ENCODE results near the gene GPR18. TPM values are rescaled to one million over a fixed set of nuclear protein-coding genes. Genes with fewer than 3 reads are reported as not detected.

Gene GPR18
- total and polyA plus RNA-seq, 9 of the 15 experiments (the other 6 are each of a cell fraction or from before 2014, with no cell fraction given), result 0.75 TPM; not detected in 8

- CTCF ChIA-PET (ENCODE audit: low intra/inter-chr PET ratio), result no interaction called here
- H3K4me2 ChIP-seq (ENCODE audit: insufficient read depth, low read length), result no peak overlapping the region
- H3K36me3 ChIP-seq (ENCODE audit: control insufficient read depth, insufficient read depth, low read length), result peaks cover 33% of the 10 kb centered on the region; the same call in 2 of the 3 replicates
- no peak overlapping the region for H2AFZ ChIP-seq (ENCODE audit: low read depth, low read length)
- no peak for DNase-seq (ENCODE audit: extremely low read depth in 1 of 4, low spot score in 3 of 4)
- FAIRE-seq, result no peak
- 91% methylated on average over 14 of the region's 14 CpGs for WGBS (ENCODE audit: insufficient coverage, low coverage, missing lambda C conversion rate)
- H3K27ac ChIP-seq (ENCODE audit: extremely low read depth, low read depth, low read length), result no peak overlapping the region
- H4K20me1 ChIP-seq (replicated peaks; ENCODE audit: control insufficient read depth, insufficient read depth, low read length), result no peaks in the 10 kb centered on the region
- TF ChIP-seq ZNF41 (CRISPR knock-in tag; conservative IDR thresholded peaks at IDR 0.05) (no peak), ZNF23 (CRISPR knock-in tag; IDR thresholded peaks at IDR 0.05) (no peak)
- H3K27me3 ChIP-seq (ENCODE audit: control insufficient read depth in 2 of 2, insufficient read depth in 2 of 2, low read length in 2 of 2), result no peaks in the 10 kb centered on the region
- in situ Hi-C loops (cut with MboI) (no loop called here), intact Hi-C loops (cut with micrococcal nuclease) (no loop called here)
- H3K9me3 ChIP-seq (replicated peaks; ENCODE audit: control insufficient read depth, insufficient read depth, low read depth, low read length), result no peaks in the 10 kb centered on the region
- POLR2A ChIA-PET, result interaction anchor here (1.9 kb wide), 1 partner anchor 9 kb away, joined by 5 read pairs; no protein-coding TSS in a partner anchor
- H3K9me1 ChIP-seq (ENCODE audit: control insufficient read depth, insufficient read depth, low read length), result no peaks in the 10 kb centered on the region
- no peak for ATAC-seq
- no peaks in the 10 kb centered on the region for H3K4me1 ChIP-seq (replicated peaks in 1 of 2; ENCODE audit: control insufficient read depth in 2 of 2, insufficient read depth in 2 of 2, low read length in 2 of 2)
- BruUV-seq (replicated peaks), result no TSS peak
- no peaks in the 10 kb centered on the region for H3K79me2 ChIP-seq (ENCODE audit: control insufficient read depth, insufficient read depth, low read length)
- no peak overlapping the region for H3K9ac ChIP-seq (ENCODE audit: insufficient read depth in 1 of 2, low read depth in 2 of 2, low read length in 2 of 2)
- no peak overlapping the region for H3K4me3 ChIP-seq
Observed at GRCh38 chr13:99254830-99255229, 3.3 kb downstream of the GPR18 start.

GRCh38 chr13:99251921-99252320 is 6.3 kb downstream of the GPR18 start:
- H3K9me3 ChIP-seq (replicated peaks; ENCODE audit: control insufficient read depth, insufficient read depth, low read depth, low read length), result no peaks in the 10 kb centered on the region
- no peak overlapping the region for H3K9ac ChIP-seq (ENCODE audit: insufficient read depth in 1 of 2, low read depth in 2 of 2, low read length in 2 of 2)
- FAIRE-seq (no peak), DNase-seq (ENCODE audit: extremely low read depth in 1 of 4, low spot score in 3 of 4) (no peak), ATAC-seq (no peak)
- WGBS (ENCODE audit: insufficient coverage, low coverage, missing lambda C conversion rate), result 90% methylated on average over 4 of the region's 4 CpGs
- H3K36me3 ChIP-seq (ENCODE audit: control insufficient read depth, insufficient read depth, low read length), result peaks cover 24% of the 10 kb centered on the region; the same call in 2 of the 3 replicates
- no peaks in the 10 kb centered on the region for H3K27me3 ChIP-seq (ENCODE audit: control insufficient read depth in 2 of 2, insufficient read depth in 2 of 2, low read length in 2 of 2)
- intact Hi-C loops (cut with micrococcal nuclease), result no loop called here
- BruUV-seq (replicated peaks), result no TSS peak
- H3K9me1 ChIP-seq (ENCODE audit: control insufficient read depth, insufficient read depth, low read length), result no peaks in the 10 kb centered on the region
- H4K20me1 ChIP-seq (replicated peaks; ENCODE audit: control insufficient read depth, insufficient read depth, low read length), result no peaks in the 10 kb centered on the region
- no peaks in the 10 kb centered on the region for H3K79me2 ChIP-seq (ENCODE audit: control insufficient read depth, insufficient read depth, low read length)
- no peaks in the 10 kb centered on the region for H3K4me1 ChIP-seq (replicated peaks in 1 of 2; ENCODE audit: control insufficient read depth in 2 of 2, insufficient read depth in 2 of 2, low read length in 2 of 2)
- in situ Hi-C loops (cut with MboI), result no loop called here
- no peak overlapping the region for H3K4me2 ChIP-seq (ENCODE audit: insufficient read depth, low read length)
- H3K4me3 ChIP-seq, result no peak overlapping the region
- no peak overlapping the region for H2AFZ ChIP-seq (ENCODE audit: low read depth, low read length)
- no peak overlapping the region for H3K27ac ChIP-seq (ENCODE audit: extremely low read depth, low read depth, low read length)
- ChIA-PET CTCF (ENCODE audit: low intra/inter-chr PET ratio) (no interaction called here), POLR2A (no interaction called here)
- TF ChIP-seq L3MBTL2 (IDR thresholded peaks at IDR 0.05) (no peak), SRSF1 (IDR thresholded peaks at IDR 0.05; ENCODE audit: low read depth, low read length) (no peak), ZNF583 (CRISPR knock-in tag; IDR thresholded peaks at IDR 0.05) (no peak), ZNF830 (CRISPR knock-in tag; IDR thresholded peaks at IDR 0.05) (no peak), MNT (conservative IDR thresholded peaks at IDR 0.05) (no peak), TAF15 (IDR thresholded peaks at IDR 0.05; ENCODE audit: low read depth, low read length) (no peak), NFIC (IDR thresholded peaks at IDR 0.05) (no peak)
- TF ChIP-seq, protein P1, sequence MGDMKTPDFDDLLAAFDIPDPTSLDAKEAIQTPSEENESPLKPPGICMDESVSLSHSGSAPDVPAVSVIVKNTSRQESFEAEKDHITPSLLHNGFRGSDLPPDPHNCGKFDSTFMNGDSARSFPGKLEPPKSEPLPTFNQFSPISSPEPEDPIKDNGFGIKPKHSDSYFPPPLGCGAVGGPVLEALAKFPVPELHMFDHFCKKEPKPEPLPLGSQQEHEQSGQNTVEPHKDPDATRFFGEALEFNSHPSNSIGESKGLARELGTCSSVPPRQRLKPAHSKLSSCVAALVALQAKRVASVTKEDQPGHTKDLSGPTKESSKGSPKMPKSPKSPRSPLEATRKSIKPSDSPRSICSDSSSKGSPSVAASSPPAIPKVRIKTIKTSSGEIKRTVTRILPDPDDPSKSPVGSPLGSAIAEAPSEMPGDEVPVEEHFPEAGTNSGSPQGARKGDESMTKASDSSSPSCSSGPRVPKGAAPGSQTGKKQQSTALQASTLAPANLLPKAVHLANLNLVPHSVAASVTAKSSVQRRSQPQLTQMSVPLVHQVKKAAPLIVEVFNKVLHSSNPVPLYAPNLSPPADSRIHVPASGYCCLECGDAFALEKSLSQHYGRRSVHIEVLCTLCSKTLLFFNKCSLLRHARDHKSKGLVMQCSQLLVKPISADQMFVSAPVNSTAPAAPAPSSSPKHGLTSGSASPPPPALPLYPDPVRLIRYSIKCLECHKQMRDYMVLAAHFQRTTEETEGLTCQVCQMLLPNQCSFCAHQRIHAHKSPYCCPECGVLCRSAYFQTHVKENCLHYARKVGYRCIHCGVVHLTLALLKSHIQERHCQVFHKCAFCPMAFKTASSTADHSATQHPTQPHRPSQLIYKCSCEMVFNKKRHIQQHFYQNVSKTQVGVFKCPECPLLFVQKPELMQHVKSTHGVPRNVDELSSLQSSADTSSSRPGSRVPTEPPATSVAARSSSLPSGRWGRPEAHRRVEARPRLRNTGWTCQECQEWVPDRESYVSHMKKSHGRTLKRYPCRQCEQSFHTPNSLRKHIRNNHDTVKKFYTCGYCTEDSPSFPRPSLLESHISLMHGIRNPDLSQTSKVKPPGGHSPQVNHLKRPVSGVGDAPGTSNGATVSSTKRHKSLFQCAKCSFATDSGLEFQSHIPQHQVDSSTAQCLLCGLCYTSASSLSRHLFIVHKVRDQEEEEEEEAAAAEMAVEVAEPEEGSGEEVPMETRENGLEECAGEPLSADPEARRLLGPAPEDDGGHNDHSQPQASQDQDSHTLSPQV (IDR thresholded peaks at IDR 0.05), result no peak
